Bronchial epithelial cell (primary cell): ENCODE results near the gene CHD3. TPM values are rescaled to one million over a fixed set of nuclear protein-coding genes. Genes with fewer than 3 reads are reported as not detected.

ENCODE experiments used
- DNase-seq: peaks from one replicate; pipeline ENCODE4 v3.0.0-alpha.2; 2010; ENCODE audit warnings: low read depth
- FAIRE-seq: peaks from 2 replicates; lab custom pipeline; 2011; peaks lifted over from hg19 to GRCh38; lab: Jason Lieb, UNC
- H3K27me3 ChIP-seq: 2 replicates; pipeline ENCODE4 v1.5.1; 2011; ENCODE audit warnings: low read length; ENCODE audit not compliant: control insufficient read depth, insufficient read depth
- H3K36me3 ChIP-seq: 2 replicates; pipeline ENCODE4 v1.5.1; 2011; ENCODE audit warnings: low read length; ENCODE audit not compliant: control insufficient read depth, insufficient read depth
- H3K4me3 ChIP-seq: 2 replicates; pipeline ENCODE4 v1.5.1; 2011; ENCODE audit warnings: mild to moderate bottlenecking, low read depth, low read length, control low read depth
- CTCF ChIP-seq: IDR thresholded peaks from 2 replicates; pipeline ENCODE4 v1.5.1; 2011; ENCODE audit warnings: mild to moderate bottlenecking, moderate library complexity, low read length, control low read depth, inconsistent platforms; ENCODE audit not compliant: insufficient read depth, severe bottlenecking
- total RNA-seq: library from RNA; depleted of rRNA; stranded (reverse); fragments of >200 nt; gene quantifications from 2 replicates; pipeline ENCODE4 v1.2.1, GENCODE V29; 2014

The CHD3 gene
- total RNA-seq, 1 donor from 2014 or later, result 41.3 TPM

DNA sequence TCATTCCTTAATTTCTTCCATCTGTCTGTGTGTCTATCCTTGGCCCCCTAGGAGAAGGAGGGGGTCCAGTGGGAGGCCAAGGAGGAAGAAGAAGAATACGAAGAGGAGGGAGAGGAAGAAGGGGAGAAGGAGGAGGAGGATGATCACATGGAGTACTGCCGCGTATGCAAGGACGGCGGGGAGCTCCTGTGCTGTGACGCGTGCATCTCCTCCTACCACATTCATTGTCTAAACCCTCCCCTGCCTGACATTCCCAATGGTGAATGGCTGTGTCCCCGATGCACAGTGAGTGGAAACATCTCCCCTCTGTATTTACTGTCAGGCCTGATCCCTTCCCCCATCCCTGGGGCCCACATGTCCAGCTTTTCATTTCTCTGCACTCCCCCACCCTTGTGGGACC is 6.3 kb downstream of the CHD3 start:
- DNase-seq (no peak), FAIRE-seq (no peak)
- H3K27me3 ChIP-seq, result no peaks in the 10 kb centered on the region
- no peak for TF ChIP-seq CTCF
- no peak overlapping the region for H3K4me3 ChIP-seq
- H3K36me3 ChIP-seq, result peaks cover 61% of the 10 kb centered on the region

GRCh38 chr17:7897090-7897489 is 8.5 kb downstream of the CHD3 start:
- FAIRE-seq, result no peak
- H3K4me3 ChIP-seq, result no peak overlapping the region
- no peaks in the 10 kb centered on the region for H3K27me3 ChIP-seq
- peaks cover 63% of the 10 kb centered on the region for H3K36me3 ChIP-seq
- no peak for TF ChIP-seq CTCF
- DNase-seq, result no peak

DNA sequence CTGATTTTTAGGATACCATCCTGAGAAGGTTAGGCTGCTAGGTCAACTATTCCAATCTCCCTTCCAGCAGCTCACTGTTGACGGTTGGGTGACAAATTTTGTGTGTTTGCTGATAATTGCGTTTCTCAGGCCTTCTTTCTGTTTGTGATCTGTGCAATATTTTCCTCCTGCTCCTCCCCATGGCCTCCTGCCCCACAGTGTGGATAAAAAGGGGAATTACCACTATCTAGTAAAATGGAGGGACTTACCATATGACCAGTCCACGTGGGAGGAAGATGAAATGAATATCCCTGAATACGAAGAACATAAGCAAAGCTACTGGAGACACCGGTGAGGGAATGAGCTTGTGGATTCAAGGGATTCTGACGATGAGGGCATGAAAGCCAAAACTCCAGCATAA is 9.2 kb downstream of the CHD3 start:
- H3K27me3 ChIP-seq, result no peaks in the 10 kb centered on the region
- peaks cover 67% of the 10 kb centered on the region for H3K36me3 ChIP-seq
- FAIRE-seq (peak; percentile 73), DNase-seq (peak; percentile 50)
- H3K4me3 ChIP-seq, result no peak overlapping the region
- TF ChIP-seq CTCF, result peak; percentile 39

DNA sequence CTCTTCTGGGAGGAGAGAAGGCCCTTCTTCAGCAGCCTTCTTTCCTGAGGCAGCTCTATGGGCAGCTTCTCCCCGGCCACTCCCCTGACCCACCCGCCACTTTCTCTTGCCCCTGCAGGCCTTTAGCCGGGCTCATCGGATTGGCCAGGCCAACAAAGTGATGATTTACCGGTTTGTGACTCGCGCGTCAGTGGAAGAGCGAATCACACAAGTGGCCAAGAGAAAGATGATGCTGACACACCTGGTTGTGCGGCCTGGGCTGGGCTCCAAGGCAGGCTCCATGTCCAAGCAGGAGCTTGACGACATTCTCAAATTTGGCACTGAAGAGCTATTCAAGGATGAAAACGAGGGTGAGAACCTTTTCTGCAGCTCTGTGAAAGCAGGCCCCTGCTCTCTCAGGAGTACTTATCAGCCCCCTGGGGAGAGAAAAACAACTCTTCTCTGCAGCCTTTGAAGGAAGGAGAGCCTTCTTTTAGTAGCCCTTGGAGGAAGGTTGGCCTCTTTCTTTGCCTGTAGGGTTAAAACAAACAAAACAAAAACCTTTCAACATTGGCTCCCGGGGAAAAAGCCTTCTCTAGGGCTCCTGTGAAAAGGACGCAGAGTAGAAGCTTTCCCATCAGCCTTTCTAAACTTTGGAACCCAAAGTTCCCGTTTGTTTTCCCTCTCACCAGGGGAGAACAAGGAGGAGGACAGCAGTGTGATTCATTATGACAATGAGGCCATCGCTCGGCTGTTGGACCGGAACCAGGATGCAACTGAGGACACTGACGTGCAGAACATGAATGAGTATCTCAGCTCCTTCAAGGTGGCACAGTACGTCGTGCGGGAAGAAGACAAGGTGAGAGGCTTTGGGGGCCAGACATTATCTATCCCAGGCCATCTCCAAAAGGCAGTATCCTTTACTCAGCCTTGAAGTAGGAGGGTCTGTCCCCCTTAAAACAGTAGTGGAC is 14.8 kb downstream of the CHD3 start:
- FAIRE-seq, result peak; percentile 28
- DNase-seq, result peak; percentile 56
- no peaks in the 10 kb centered on the region for H3K27me3 ChIP-seq
- H3K4me3 ChIP-seq, result no peak overlapping the region
- TF ChIP-seq CTCF, result no peak
- H3K36me3 ChIP-seq, result peaks cover 67% of the 10 kb centered on the region

DNA sequence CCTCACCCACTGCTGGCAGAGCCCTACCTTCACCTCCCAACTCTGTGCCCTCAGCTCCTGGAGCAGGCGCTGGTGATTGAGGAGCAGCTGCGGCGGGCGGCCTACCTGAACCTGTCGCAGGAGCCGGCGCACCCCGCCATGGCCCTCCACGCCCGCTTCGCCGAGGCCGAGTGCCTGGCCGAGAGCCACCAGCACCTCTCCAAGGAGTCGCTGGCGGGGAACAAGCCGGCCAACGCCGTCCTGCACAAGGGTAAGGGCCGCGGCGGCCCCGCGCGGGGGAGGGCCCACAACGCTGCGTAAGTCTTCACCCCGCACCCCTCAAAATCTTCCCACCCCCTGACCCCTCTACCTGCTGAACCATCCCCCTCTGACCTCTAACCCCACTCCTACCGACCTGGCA is 20.5 kb downstream of the CHD3 start:
- no peak for TF ChIP-seq CTCF
- DNase-seq (no peak), FAIRE-seq (no peak)
- no peaks in the 10 kb centered on the region for H3K27me3 ChIP-seq
- peaks cover 40% of the 10 kb centered on the region for H3K36me3 ChIP-seq
- no peak overlapping the region for H3K4me3 ChIP-seq
